HG02571 (cell line): ENCODE results near the gene GTPBP2.
"Not testable (repeated sequence)": the region's sequence is repeated elsewhere in the genome, so short reads cannot be mapped to it uniquely, and the experiment has no call there.

Experiments
- ATAC-seq: cut with Tn5 transposase; IDR thresholded peaks from one replicate; pipeline ENCODE4 v1.9.1; 2021; ENCODE audit warnings: mild to moderate bottlenecking, moderate library complexity; ENCODE audit not compliant: unreplicated experiment

The GTPBP2 gene

DNA sequence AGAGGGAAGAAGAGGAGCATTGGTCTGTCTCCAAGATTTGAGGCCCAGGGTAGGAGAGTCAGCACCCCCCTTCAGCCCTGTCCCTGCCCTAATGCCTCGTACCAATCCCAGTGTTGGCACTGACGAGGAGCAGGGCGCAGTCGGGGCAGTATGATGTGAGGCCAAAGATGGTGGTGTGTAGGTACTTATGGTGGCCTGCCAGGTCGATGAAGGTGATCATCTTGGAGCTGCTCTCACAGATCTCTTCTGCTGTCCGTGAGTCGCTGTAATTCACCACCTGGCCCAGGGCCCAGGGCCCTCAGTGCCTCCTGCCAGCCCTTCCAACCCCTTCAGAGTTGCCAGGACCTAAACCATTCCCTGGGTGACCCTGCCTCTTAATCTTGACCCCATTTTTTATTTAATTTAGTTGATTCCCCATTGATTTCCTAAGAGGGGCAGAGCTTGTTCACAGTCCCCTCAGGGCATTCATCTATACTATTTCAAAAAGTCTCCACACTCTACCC lies 4.2 kb downstream of the GTPBP2 start:
- no peak for ATAC-seq

DNA sequence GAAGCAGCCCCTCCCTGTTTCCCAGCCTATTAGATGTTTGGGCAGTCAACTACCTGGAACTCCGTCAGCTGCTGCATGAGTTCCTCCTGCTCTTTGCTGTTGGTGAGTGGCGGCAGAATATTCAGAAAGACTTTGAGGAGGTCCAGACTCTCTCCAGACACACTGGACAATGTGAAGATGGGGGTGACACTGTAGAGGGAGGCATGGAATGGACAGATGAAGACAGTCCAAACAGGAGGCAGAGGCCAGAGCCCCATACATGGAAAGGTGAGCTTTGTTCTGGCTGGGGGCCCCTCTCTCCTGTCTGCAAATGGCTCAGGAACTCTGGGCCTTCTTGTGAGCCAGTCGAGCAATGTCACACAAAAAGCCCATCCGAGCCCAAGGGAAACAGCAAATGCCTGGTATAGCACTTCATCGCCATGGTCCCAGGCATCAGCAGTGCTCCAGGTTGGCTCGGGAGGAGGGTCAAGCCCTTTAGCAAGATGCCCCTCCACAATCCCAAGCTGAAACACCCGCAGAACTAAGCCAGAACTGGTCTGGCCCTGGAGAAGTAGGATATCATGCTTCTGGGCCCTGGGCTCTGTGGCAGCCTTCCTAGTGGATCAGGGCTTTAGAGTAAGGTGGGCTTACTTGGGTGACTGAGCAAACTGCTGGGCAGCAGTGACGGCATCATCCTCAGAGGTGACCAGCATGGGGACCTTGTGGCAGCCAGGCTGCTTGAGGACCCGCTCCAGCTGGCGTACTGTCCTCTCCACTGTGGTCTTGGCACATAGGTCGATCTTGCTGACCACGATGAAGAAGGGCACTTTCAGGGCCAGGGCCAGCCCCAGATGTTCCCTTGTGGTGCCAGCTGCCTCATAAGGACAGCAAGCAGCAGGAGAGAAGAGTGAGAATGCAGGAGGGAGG lies 4.9 kb downstream of the GTPBP2 start:
- ATAC-seq = no peak

DNA sequence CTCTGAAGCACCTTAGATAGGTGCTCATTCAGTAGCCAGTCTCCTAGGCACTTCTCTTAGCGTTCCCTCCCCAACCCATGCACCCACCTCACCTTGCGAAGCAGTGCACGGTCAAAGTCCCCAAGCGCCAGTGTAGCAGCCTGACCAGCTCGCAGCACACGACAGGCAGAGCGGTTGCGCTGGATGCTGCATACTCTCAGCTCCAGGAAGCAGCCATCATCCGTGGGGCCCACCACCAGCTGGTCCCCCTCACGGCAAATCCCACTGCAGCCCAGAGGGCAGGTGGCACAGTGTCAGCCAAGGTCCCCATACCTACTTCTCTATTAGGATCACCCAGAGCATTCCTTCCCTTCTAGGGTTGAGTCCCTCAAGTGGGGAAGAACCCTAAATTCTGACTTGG lies 6.5 kb downstream of the GTPBP2 start:
- ATAC-seq = no peak

DNA sequence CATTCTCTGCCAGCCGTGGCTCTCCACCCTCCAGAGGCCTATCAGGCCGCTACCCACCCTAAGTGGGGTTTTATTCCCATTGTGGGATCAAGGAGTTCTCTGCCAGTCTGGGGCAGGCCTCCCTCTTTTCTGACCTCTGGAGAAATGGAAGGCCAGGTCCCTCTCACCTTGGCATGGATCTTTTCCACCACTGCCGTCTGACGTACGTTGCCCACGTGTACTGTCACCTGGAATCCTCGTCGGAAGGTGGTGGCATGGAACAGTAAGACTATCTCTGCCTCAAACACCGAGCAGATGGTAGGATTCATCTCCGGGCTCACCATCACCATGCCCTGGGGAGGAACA lies 7.3 kb downstream of the GTPBP2 start:
- no peak for ATAC-seq

DNA sequence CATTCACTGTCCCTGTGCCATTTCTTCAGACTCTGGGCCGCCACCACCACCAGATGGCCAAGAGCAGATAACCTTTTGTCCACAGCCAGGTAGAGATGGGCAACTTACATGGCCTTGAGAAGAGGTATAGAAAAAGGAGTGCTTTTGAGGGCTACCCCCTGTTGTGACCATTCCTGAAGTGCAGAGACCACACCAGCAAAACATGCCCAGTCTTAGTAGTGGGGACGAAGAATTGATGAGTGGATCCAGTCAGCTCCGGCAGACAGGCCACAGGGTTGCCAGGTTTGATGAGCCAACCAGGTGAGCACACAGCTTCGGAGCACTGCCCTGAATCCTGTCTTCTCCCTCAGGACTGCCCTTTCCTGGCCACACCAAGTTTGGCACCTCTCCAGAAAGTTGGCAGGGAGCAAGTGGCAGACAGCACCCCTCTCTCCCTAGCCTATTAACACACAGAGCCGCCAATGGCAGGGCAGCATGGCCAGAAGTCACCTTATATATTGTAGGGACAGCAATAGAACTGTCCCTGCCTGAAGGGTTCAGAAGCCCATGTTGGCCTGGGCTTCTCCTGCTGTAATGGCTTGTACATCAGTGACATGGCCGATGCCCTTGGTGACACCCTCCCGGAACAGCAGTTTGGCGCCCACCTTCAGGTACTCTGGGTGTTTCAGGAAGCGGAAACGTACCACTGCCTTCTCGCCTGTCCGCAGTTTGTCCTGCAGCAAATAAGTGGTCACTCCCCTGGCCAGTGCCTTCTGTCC lies 7.8 kb downstream of the GTPBP2 start:
- no peak for ATAC-seq

DNA sequence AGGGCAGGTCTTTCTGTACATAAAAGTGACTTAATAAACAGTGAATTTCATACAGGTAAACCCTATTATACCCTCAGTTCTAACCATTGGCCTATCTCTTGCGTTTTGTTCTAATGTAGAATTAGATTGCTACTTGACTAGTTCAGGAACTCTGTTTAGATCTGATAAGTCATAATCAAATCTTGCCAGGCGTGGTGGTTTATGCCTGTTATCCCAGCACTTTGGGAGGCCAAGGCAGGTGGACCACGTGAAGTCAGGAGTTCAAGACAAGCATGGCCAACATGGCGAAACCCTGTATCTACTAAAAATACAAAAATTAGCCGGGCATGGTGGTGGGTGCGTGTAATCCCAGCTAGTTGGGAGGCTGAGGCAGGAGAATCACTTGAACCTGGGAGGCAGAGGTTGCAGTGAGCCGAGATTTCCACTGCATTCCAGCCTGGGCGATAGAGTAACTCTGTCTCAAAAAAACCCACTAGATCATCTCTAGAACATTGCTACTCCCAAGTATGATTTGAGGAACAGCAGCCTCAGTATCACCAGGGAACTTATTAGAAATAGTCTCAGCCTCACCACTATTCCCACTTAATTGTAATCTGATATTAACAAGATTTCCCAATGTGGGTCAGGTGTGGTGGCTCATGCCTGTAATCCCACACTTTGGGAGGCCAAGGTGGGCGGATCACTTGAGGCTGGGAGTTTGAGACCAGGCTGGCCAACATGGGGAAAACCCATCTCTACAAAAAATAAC lies 12.2 kb downstream of the GTPBP2 start:
- ATAC-seq = no peak

DNA sequence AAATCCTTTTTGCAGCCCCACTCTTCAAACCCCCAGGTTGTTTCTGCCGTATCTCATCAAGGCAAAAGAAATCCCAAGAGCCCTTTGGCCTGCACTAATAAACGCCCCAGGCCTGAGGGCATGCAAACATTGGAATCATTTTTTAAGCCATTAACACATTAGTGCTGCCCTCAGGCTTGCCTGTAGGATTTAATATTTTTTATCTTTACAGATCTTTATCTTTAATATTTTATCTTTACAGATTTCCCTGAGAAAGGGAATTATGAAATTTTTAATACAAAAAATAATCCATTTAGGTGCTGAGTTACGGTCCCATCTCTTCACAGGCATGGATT lies 14.7 kb downstream of the GTPBP2 start:
- ATAC-seq = no peak

DNA sequence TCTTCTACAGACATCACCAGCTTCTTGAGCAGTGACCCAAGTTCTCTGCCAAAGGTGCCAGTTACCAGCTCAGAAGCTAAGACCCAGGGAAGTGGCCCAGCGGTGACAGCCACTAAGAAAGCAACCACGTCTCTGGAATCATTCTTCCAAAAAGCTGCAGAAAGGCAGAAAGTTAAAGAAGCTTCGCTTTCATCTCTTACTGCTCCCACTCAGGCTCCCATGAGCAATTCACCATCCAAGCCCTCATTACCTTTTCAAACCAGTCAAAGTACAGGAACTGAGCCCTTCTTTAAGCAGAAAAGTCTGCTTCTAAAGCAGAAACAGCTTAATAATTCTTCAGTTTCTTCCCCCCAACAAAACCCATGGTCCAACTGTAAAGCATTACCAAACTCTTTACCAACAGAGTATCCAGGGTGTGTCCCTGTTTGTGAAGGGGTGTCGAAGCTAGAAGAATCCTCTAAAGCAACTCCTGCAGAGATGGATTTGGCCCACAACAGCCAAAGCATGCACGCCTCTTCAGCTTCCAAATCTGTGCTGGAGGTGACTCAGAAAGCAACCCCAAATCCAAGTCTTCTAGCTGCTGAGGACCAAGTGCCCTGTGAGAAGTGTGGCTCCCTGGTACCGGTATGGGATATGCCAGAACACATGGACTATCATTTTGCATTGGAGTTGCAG lies 15.2 kb downstream of the GTPBP2 start:
- ATAC-seq = no peak

DNA sequence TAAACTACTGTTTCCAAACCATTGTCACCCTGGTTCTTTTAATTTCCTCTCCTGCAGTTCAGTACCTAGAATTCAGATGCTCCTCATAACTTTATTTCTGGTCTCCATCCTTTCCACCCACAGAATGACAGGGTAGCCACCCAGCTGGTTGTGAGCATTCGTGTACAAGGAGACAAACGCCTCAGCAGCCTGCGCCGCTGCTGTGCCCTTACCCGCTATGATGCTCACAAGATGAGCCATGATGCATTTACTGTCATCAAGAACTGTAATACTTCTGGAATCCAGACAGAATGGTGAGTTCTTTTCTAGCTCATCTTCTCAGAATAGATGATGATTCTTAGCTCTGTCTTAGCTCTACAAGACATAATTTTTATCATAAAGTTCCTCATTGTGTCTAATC lies 18.6 kb downstream of the GTPBP2 start:
- no peak for ATAC-seq

DNA sequence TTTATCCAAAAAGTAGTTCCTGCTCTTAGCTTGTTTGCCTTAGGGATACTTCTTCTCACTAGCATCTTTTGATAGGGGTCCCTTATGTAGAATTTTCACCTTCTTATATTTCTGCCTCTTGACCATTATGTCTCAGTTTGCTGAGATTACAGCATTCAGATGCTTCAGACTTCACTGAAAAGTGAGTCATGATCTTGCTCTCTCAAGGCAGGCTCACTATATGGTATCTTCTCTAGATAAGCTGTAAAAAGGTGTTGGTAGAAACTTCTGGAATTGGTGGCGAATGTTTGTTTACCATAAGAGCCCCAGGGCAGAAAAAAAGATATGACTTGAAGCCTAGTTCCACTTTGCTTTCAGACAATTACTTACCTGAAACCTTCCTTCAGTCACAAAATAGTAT lies 19.7 kb downstream of the GTPBP2 start:
- ATAC-seq = no peak

DNA sequence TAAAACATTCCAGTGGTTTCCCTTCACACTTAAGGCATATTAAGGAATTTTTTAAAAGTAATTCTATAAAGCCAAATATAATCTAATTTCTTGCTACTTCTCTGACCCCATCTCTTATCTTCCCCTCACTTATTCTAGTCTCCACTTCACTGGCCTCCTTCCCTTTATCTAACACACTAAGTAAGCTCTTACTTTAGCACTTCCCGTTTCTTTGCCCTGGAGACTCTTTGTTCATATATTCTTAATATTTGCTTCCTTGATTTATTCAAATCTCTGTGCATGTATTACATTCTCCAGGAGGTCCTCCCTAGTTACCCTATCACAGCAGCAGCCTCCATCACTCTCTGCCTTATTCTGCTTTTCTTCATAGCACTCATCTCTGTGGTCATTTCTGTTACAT lies 20.3 kb downstream of the GTPBP2 start:
- no peak for ATAC-seq

DNA sequence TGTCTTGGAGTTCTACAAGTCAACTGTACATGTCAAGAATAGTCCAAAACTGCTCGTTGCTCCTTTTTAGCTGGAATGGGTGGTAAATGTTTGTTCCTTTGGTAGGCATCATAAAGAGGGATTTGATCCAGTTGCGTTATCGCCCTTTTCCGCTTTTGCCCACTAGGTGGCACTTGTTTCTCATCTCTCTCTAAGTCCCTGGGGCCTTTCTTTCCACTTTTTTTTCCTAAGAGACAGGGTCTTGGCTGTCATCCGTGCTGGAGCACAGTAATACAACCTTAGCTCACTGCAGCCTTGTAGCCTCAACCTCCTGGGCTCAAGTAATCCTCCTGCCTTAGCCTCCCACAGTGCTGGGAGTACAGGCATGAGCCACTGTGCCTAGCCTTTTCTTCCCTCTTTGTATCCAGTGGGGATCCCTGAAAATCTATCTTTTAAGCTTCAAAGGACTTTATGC lies 20.7 kb downstream of the GTPBP2 start:
- ATAC-seq = no peak

DNA sequence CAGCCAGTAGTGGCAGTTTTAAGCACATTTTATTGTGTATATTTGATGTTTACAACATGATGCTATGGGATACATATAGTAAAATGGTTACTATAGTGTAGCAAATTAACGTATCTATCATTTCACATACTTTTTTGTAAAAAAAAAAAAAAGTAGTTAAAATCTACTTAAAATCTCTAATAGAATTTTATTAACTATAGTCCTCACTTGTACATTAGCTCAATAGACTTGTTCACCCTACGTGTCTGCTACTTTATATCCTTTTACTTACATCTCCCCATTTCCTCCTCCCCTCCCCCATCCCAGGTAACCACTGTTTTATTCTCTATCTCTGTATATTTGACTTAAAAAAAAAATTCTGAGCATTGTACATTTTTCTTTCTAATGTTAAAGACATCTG lies 23.0 kb downstream of the GTPBP2 start:
- ATAC-seq = no peak

DNA sequence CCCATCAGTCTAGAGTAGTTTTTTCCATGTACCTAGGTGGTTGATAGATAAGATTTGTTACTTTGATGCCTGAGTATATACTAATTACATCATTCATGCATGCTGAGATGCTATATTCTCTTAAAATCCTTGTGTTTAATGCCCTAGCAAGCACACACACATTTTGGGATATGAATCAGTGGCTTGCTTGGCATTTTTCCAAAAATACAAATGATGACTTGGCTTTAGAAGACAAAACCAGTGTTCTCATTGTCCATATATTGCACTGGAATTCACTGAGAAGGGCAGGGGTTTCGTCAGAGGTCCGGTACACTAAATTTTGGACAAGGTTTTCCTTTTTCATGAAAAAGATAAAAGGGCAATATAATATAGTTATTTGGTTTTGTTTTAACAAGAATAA lies 24.9 kb downstream of the GTPBP2 start:
- no peak for ATAC-seq

DNA sequence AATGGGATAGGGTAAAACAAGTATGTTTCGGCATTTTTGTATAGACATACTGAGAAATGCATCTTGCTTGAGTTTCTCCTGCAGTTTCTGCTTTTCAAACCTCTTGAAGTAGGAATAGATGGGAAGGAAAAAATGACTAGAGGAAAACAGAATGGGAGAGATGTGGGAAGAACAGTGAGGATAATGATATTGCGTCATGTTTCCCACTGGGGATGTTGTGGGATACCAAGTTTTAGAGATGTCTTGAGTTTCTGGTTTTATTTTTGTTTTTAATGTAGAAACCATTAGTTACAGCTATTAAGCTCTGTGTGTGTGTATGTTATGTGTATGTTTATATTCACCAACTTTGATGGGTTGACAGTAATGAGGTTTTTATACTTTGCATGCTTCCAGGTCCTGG lies 28.5 kb downstream of the GTPBP2 start:
- ATAC-seq = no peak

DNA sequence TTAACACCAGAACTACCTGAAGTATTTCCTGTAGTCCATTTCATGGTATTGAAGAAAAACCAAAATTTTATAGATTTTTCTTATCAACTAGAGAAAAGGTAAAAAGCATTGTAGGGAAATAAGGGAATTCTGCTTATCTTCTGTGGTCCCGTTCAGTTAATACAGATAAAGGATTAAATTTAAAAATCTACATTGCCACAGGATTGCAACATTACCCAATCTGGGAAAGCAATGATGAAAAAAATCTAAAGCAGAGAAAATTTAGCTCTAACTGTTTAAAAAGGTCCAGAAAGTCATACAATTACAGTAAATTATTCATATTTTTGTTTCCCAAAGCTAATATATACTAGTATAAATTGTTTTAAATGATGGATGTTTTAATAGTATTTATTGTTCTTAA lies 35.1 kb downstream of the GTPBP2 start:
- no peak for ATAC-seq

DNA sequence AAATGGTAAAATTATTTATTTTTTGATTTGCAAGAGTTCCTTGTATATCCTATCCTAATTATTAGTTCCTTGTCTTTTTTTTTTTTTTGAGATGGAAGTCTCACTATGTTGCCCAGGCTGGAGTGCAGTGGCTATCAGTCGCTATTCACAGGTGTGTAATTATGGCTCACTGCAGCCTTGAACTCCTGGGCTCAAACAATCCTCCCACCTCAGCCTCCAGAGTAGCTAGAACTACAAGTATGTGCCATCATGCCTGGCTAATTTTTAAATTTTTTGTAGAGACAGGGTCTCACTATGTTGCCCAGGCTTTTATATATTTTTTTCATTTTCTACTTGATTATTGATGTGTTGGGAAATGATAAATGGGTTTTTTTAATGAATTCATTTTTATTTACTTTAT lies 39.5 kb downstream of the GTPBP2 start:
- ATAC-seq = not testable (repeated sequence)

DNA sequence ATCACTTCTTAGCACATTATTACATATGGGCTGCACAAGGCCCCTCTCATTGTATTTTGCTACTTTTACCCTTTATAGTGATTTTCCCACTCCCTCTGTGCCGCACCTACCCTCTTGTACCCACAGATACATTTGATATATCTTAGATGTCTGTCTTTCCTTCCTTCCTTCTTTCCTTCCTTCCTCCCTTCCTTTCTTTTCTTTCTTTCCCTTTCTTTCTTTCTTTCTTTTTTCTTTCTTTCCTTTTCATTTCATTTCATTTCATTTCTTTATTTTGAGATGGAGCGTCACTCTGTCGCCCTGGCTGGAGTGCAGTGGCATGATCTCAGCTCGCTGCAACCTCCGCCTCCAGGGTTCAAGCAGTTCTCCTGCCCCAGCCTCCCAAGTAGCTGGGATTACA lies 40.9 kb downstream of the GTPBP2 start:
- ATAC-seq = no peak

DNA sequence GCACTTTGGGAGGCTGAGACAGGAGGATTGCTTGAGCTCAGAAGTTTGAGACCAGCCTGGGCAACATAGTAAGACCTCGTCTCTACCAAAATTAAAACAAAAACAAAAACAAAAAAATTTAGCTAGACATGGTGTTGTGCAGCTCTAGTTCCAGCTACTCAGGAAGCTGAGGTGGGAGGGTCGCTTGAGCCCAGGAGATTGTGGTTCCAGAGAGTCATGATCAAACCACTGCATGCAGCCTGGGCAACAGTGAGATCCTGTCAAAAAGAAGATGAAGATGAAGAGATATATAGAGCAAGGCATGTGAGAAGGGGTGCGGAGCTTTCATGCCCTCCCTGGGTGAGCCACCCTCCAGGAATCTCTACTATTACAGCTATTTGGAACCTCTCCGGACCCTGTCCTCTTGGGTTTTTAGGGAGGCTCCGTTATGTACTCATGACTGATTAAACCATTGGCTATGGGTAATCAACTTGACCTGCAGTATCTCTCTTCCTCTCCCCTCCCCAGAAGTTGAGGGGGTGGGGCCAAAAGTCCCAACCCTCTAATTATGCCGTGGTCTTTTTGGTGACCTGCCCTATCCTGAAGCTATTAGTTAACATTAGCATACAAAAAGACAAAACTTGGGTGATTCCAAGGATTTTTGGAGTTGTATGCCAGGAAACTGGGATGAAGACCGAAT lies 44.0 kb downstream of the GTPBP2 start:
- ATAC-seq = no peak

DNA sequence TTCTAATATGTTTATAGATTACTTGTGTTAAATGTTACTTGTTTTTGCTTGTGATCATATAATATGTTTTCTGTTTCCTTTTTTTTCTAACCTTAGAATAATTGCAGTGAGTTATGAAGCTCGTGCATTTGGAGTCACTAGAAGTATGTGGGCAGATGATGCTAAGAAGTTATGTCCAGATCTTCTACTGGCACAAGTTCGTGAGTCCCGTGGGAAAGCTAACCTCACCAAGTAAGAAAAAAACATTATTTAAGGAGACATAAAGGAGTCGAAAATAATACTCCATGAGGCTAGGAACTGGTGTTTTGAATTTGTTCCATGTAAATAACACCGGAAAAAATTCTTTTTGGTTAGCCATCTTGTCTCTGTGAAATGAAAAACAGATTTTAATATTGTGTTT lies 46.2 kb downstream of the GTPBP2 start:
- no peak for ATAC-seq
